Central memory CD4-positive, alpha-beta T cell (primary cell): Measurements from ENCODE around the gene COL24A1.

Source experiments
- DNase-seq: peaks from one replicate; pipeline ENCODE4 v3.0.0; 2022
- total RNA-seq, 3 experiments: gene quantifications; one replicate each; lab custom pipeline; 2026; lab: John Stamatoyannopoulos, UW

Gene COL24A1
- total RNA-seq: 0 reads per million in 3 experiments

- no peak for DNase-seq
Measured at GRCh38 chr1:86156566-86157455, at the start of gene COL24A1. Gene COL24A1, minus strand, starts transcription at chr1:86156772. Its CDS starts 376 bp downstream, at chr1:86156396.

- no peak for DNase-seq
Measured at GRCh38 chr1:86205741-86206140, 49.2 kb upstream of the COL24A1 start.

- DNase-seq: no peak
Measured at GRCh38 chr1:86202552-86203340, 46.2 kb upstream of the COL24A1 start.

GRCh38 chr1:86201311-86201710 is 44.7 kb upstream of the COL24A1 start:
- no peak for DNase-seq

- DNase-seq: no peak
Measured at GRCh38 chr1:86200901-86201300, 44.3 kb upstream of the COL24A1 start.

GRCh38 chr1:86197206-86197855 is 40.8 kb upstream of the COL24A1 start:
- no peak for DNase-seq

- no peak for DNase-seq
Measured at GRCh38 chr1:86195281-86195680, 38.7 kb upstream of the COL24A1 start.

GRCh38 chr1:86194491-86195034 is 38.0 kb upstream of the COL24A1 start:
- DNase-seq: no peak

GRCh38 chr1:86192417-86192816 is 35.8 kb upstream of the COL24A1 start:
- no peak for DNase-seq

- DNase-seq: no peak
Measured at GRCh38 chr1:86191958-86192357, 35.4 kb upstream of the COL24A1 start.

GRCh38 chr1:86190873-86191272 is 34.3 kb upstream of the COL24A1 start:
- DNase-seq: no peak

- DNase-seq: no peak
Measured at GRCh38 chr1:86184426-86184825, 27.9 kb upstream of the COL24A1 start.

GRCh38 chr1:86183810-86184209 is 27.2 kb upstream of the COL24A1 start:
- DNase-seq: no peak

GRCh38 chr1:86176226-86176625 is 19.7 kb upstream of the COL24A1 start:
- no peak for DNase-seq

GRCh38 chr1:86175756-86176155 is 19.2 kb upstream of the COL24A1 start:
- no peak for DNase-seq

- no peak for DNase-seq
Measured at GRCh38 chr1:86169625-86170024, 13.1 kb upstream of the COL24A1 start.

GRCh38 chr1:86159800-86160199 is 3.2 kb upstream of the COL24A1 start:
- no peak for DNase-seq

- no peak for DNase-seq
Measured at GRCh38 chr1:86155807-86156565, 586 bp downstream of the COL24A1 start.

GRCh38 chr1:86155051-86155806 is 1.3 kb downstream of the COL24A1 start:
- no peak for DNase-seq

GRCh38 chr1:86154571-86155050 is 2.0 kb downstream of the COL24A1 start:
- DNase-seq: no peak

- DNase-seq: no peak
Measured at GRCh38 chr1:86153836-86154235, 2.7 kb downstream of the COL24A1 start.
